A673 (cell line): ENCODE data around the gene NCBP2. TPM values are rescaled to one million over a fixed set of nuclear protein-coding genes. Genes with fewer than 3 reads are reported as not detected.

Experiments
- BruUV-seq: library from RNA; stranded (reverse); fragments of 400-500 nt; replicated peaks from 2 replicates; lab custom pipeline; 2021; lab: Mats Ljungman, UMichigan
- CTCF ChIA-PET: fragments of 300-600 bp; sonication (Branson Sonifier 250); formaldehyde crosslinking; loops from one replicate; lab custom pipeline; 2022; ENCODE audit warnings: antibody characterized with exemption; lab: Charles Lee
- POLR2A ChIA-PET: fragments of 300-600 bp; sonication (Branson Sonifier 250); formaldehyde crosslinking; loops from one replicate; lab custom pipeline; 2022; ENCODE audit warnings: antibody characterized with exemption; ENCODE audit not compliant: low non-redundant PET; lab: Charles Lee
- DNase-seq: peaks from one replicate; pipeline ENCODE4 v3.0.0-alpha.2; 2015; ENCODE audit warnings: low spot score
- H3K27ac ChIP-seq: fragments of 200-600 bp; sonication (generic); 2 replicates; pipeline ENCODE4 v1.5.1; 2016; ENCODE audit warnings: mixed run types, low read depth, mild to moderate bottlenecking, mixed read lengths, antibody characterized with exemption, low read length; ENCODE audit not compliant: poor library complexity, severe bottlenecking
- H3K27me3 ChIP-seq: fragments of 200-600 bp; sonication (generic); replicated peaks from 2 replicates; pipeline ENCODE4 v1.6.1; 2017; ENCODE audit warnings: mixed run types, low read depth, mild to moderate bottlenecking, mixed read lengths, antibody characterized with exemption, low read length; ENCODE audit not compliant: insufficient read depth, poor library complexity
- H3K36me3 ChIP-seq: fragments of 200-600 bp; sonication (generic); 2 replicates; pipeline ENCODE4 v1.6.1; 2016; ENCODE audit warnings: mixed run types, mild to moderate bottlenecking, mixed read lengths, antibody characterized with exemption, low read length; ENCODE audit not compliant: insufficient read depth, poor library complexity, severe bottlenecking
- H3K4me1 ChIP-seq: fragments of 200-600 bp; sonication (generic); 2 replicates; pipeline ENCODE4 v1.6.1; 2017; ENCODE audit warnings: mixed run types, mild to moderate bottlenecking, mixed read lengths, antibody characterized with exemption, low read length; ENCODE audit not compliant: insufficient read depth, poor library complexity, severe bottlenecking
- H3K4me3 ChIP-seq: fragments of 200-600 bp; sonication (generic); 2 replicates; pipeline ENCODE4 v1.5.1; 2016; ENCODE audit warnings: low read depth, mixed run types, mild to moderate bottlenecking, mixed read lengths, low read length; ENCODE audit not compliant: poor library complexity, severe bottlenecking
- H3K9me3 ChIP-seq: fragments of 200-600 bp; sonication (generic); 2 replicates; pipeline ENCODE4 v1.6.1; 2016; ENCODE audit warnings: mixed run types, low read depth, mild to moderate bottlenecking, mixed read lengths, antibody characterized with exemption, low read length; ENCODE audit not compliant: poor library complexity, severe bottlenecking
- EZH2 ChIP-seq: fragments of 200-600 bp; sonication (generic); IDR thresholded peaks from 2 replicates; pipeline ENCODE4 v1.6.1; 2017; ENCODE audit warnings: borderline replicate concordance, low read depth, mild to moderate bottlenecking, mixed read lengths, antibody characterized with exemption, low read length; ENCODE audit not compliant: poor library complexity, severe bottlenecking
- intact Hi-C: fragments of 100-400 bp; cut with micrococcal nuclease; formaldehyde crosslinking; loops from one replicate; pipeline ENCODE4 v1.10.0; 2022; ENCODE audit not compliant: unreplicated experiment
- total RNA-seq: library from RNA; stranded (reverse); gene quantifications from 2 replicates; pipeline ENCODE4 v1.2.3, GENCODE V29; 2021
- TF ChIP-seq, protein P1 (sequence below): fragments of 300-800, 200-600 bp; sonication (generic); conservative IDR thresholded peaks from 2 replicates; pipeline ENCODE4 v1.5.1; 2017; ENCODE audit warnings: low read depth, mild to moderate bottlenecking, antibody characterized with exemption, low read length, moderate library complexity, mixed read lengths

The NCBP2 gene
- total RNA-seq, 1 experiment from 2014 or later, result 93.7 TPM

DNA sequence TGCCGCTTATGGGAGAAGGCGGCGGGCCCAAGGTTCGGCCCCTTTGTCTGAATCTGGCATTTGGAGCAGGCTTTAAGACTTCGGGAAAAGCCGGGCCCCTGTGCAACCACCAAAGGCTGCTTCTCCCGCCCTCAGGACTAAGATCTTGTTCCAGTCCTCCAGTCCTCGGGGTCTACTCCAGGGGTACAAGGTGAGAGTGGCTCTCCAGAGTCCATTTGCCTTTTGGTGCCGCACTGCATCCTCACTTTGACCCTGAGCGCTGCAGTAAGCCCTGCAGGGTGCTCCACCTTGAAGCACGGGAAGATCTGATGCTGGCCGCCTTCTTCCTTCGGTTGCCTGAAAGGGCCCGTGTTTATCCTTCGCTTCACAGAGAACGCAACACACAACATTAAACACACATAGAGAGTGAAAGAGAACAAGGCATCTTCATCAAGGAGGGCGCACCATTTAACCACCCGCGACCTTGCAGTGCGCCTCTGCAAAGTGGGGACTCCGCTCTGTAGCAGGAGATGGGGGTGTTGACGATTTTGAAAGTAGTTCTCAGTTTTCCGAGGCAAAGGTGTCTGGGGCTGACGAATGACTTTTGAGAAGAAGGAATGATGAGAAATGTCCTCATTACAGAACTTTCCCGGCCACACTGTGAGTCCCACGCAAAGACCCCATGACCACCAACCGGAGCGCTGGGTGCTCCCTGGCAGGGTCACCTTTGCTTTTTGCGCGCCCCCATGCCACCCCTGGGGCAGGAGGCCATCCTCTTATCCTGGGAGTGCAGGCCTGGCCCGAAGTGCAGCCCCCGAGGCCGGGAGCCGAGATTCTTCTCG, 25.3 kb upstream of the NCBP2 start:
- ChIA-PET POLR2A (no interaction called here), CTCF (no interaction called here)
- no peak for TF ChIP-seq EZH2
- TF ChIP-seq, protein P1, sequence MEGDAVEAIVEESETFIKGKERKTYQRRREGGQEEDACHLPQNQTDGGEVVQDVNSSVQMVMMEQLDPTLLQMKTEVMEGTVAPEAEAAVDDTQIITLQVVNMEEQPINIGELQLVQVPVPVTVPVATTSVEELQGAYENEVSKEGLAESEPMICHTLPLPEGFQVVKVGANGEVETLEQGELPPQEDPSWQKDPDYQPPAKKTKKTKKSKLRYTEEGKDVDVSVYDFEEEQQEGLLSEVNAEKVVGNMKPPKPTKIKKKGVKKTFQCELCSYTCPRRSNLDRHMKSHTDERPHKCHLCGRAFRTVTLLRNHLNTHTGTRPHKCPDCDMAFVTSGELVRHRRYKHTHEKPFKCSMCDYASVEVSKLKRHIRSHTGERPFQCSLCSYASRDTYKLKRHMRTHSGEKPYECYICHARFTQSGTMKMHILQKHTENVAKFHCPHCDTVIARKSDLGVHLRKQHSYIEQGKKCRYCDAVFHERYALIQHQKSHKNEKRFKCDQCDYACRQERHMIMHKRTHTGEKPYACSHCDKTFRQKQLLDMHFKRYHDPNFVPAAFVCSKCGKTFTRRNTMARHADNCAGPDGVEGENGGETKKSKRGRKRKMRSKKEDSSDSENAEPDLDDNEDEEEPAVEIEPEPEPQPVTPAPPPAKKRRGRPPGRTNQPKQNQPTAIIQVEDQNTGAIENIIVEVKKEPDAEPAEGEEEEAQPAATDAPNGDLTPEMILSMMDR, result no peak
- DNase-seq, result no peak
- H3K27me3 ChIP-seq, result no peaks in the 10 kb centered on the region
- H3K9me3 ChIP-seq, result no peaks in the 10 kb centered on the region
- H3K4me1 ChIP-seq, result no peaks in the 10 kb centered on the region
- H3K36me3 ChIP-seq, result no peaks in the 10 kb centered on the region
- peak overlapping the region; percentile 75 for H3K4me3 ChIP-seq
- intact Hi-C loops, result loop anchor here (2.0 to 10.0 kb wide), 2 partner anchors 129 to 433 kb away; no protein-coding TSS in a partner anchor
- no TSS peak for BruUV-seq
- H3K27ac ChIP-seq, result no peak overlapping the region

DNA sequence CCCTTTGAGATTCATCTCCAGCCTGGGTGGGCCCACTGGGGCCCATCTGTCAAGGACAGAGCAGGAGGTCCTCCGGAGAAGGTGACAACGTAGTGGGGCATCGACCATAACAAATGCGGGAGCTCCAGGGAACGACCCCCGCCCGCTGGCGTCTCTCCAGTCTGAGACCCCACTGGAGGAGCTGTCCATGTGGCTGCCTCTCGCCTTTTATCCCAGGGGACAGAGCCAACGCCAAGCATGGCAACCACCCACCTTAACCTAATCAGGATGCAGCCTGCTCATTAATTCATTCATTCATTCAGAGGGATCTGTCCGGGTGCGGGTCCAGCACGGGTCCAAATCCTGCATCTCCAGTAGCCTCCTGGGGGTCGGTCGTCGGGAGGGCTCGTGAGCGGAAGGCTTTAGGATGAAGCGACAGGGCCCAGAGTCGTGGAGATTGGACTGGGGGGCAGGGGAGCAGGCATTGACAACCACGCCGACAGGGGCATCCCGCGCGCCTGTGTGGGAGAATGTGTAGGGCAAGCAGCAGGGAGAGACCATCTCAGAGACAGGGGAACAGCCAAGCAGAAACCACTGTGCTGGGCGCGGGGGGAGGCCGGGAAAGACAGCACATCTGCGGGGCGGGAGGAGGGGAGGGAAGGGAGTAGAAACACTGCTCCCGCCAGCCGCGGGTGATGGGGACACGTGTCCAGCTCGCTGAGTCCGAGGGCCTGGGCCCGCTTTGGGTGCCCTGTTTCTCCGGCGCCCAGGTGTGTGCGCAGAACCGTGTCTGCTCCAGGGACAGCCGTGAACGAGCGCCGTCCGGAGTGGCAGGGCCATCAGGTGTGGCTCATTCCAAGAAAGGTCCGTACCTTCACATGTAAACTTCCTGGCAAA, 24.4 kb upstream of the NCBP2 start:
- no peak overlapping the region for H3K27ac ChIP-seq
- TF ChIP-seq, protein P1, result no peak
- H3K9me3 ChIP-seq, result no peaks in the 10 kb centered on the region
- H3K4me1 ChIP-seq, result no peaks in the 10 kb centered on the region
- ChIA-PET POLR2A (no interaction called here), CTCF (no interaction called here)
- DNase-seq, result no peak
- H3K4me3 ChIP-seq, result no peak overlapping the region
- no peaks in the 10 kb centered on the region for H3K27me3 ChIP-seq
- no TSS peak for BruUV-seq
- intact Hi-C loops, result loop anchor here (10.0 kb wide), 1 partner anchor 432 kb away; no protein-coding TSS in a partner anchor
- no peaks in the 10 kb centered on the region for H3K36me3 ChIP-seq

DNA sequence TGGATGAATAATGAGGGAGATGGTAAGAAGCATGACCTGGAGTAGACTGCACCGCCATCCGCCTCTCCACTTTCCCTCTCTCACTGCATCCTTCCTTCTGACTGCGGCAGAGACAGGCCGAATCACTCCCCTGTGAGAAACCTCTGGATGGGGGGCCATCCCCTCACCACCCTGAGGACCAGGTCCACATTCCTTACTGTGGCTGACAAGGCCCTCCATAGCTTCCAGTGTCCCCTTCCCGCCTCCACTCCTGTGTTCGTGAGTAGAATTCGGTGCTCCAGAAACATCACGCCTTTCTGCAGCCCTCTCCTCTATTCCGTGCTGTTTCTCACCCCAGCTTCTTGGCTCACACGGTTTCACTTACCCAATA, 23.5 kb upstream of the NCBP2 start:
- CTCF ChIA-PET, result no interaction called here
- Histone ChIP-seq H3K9me3 (no peaks in the 10 kb centered on the region), H3K4me1 (no peaks in the 10 kb centered on the region), H3K27ac (no peak overlapping the region), H3K4me3 (no peak overlapping the region), H3K27me3 (no peaks in the 10 kb centered on the region), H3K36me3 (no peaks in the 10 kb centered on the region)
- intact Hi-C loops, result loop anchor here (10.0 kb wide), 1 partner anchor 431 kb away; no protein-coding TSS in a partner anchor
- TF ChIP-seq EZH2, result no peak
- TF ChIP-seq, protein P1, result no peak
- no peak for DNase-seq
- no TSS peak for BruUV-seq
- POLR2A ChIA-PET, result no interaction called here
